Inflammatory macrophage treated with lipopolysaccharide for 1 hour (primary cell): ENCODE measurements around the gene KCNQ2.
"Not testable (repeated sequence)": the region's sequence is repeated elsewhere in the genome, so short reads cannot be mapped to it uniquely, and the experiment has no call there.

Experiments
- DNase-seq, 2 donors: peaks; one replicate each; pipeline ENCODE4 v3.0.0-alpha.2; 2020 to 2022

Gene KCNQ2

GRCh38 chr20:63471981-63472831, at the start of gene KCNQ2:
Gene KCNQ2, minus strand, starts transcription at chr20:63472655. Its CDS starts 192 bp downstream, at chr20:63472463.
- DNase-seq = no peak

- no peak for DNase-seq
Observed at GRCh38 chr20:63521602-63522001, 49.1 kb upstream of the KCNQ2 start.

- peak; percentile 58 to 60 for DNase-seq
Observed at GRCh38 chr20:63520934-63521601, 48.6 kb upstream of the KCNQ2 start.

GRCh38 chr20:63520504-63520933, 48.1 kb upstream of the KCNQ2 start, which contains the start of gene PPDPF:
Gene PPDPF, plus strand, starts transcription at chr20:63520765. Its CDS starts 544 bp downstream, at chr20:63521309.
- DNase-seq = peak; percentile 65 to 85

DNA sequence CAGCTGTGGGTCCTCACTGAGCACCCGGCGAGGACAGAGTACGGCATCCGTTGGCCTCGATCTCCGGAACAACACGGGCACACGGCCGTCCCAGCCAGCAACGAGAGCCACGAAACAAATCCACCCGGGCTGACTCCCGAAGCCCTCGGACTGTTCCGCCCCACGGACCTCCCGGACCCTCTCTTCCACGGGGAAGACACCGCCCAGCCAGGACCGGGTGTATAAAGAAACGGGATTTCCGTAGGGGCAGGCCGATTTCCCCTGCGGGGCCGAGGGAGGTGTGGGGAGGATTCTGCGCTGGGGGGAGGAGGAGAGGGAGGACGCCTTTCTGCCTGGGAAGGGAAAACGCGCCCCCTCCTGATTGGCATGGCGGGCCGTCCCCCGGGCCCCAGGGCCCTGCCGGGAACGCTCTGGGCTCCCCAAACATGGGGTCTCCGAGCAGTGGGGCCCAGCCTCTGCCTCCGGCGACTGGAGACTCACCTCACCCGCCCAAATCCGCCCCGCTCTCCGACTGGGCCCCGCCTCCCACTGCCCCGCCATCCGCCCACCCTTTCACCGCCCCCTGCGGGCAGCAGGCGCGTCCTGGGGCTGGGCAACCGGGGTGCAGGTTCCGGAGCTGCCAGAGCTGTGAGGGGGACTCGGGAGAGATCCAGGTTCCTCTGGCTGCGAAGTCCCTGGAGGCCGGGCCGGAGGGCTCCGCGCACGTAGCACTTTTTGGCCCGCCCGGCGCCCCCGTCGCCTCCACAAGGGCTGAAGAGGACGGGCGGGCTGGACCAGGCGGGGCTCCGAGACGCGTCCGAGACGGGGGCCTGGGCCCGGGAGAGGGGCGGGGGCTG, 47.4 kb upstream of the KCNQ2 start:
- peak; percentile 21 to 38 for DNase-seq

GRCh38 chr20:63518946-63519667, 46.7 kb upstream of the KCNQ2 start:
- no peak for DNase-seq

- no peak for DNase-seq
Observed at GRCh38 chr20:63518351-63518861, 46.0 kb upstream of the KCNQ2 start.

- no peak for DNase-seq
Observed at GRCh38 chr20:63517376-63518309, 45.2 kb upstream of the KCNQ2 start.

DNA sequence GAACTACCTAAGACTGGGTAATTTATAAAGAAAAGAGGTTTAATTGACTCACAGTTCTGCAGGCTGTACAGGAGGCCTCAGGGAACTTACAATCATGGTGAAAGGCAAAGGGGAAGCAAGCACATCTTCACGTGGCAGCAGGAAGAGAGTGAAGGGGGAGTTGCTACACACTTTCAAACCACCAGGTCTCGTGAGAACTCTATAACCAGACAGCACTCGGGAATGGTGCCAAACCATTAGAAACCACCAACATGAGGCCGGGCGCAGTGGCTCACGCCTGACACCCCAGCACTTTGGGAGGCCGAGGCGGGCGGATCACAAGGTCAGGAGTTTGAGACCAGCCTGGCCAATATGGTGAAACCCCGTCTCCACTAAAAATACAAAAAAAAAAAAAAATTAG, 42.1 kb upstream of the KCNQ2 start:
- DNase-seq = not testable (repeated sequence)

DNA sequence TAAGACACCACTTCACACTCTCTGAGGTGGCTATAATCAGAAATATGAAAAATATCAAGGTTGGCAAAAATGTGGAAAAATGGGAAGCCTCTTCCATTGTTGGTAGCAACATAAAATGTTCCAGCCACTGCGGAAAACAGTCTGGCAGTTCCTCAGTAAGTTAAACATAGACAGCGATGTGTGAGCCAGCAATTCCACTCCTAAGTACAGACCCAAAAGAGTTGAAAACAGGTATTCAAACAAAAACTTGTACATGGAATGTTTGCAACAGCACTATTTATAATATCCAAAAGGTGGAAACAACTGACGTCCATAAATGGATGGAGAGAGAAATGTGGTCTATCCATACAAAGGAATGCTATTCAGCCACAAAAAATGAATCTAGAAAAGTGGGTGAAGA, 40.8 kb upstream of the KCNQ2 start:
- DNase-seq = no peak

- DNase-seq = no peak
Observed at GRCh38 chr20:63509088-63509564, 36.7 kb upstream of the KCNQ2 start.

DNA sequence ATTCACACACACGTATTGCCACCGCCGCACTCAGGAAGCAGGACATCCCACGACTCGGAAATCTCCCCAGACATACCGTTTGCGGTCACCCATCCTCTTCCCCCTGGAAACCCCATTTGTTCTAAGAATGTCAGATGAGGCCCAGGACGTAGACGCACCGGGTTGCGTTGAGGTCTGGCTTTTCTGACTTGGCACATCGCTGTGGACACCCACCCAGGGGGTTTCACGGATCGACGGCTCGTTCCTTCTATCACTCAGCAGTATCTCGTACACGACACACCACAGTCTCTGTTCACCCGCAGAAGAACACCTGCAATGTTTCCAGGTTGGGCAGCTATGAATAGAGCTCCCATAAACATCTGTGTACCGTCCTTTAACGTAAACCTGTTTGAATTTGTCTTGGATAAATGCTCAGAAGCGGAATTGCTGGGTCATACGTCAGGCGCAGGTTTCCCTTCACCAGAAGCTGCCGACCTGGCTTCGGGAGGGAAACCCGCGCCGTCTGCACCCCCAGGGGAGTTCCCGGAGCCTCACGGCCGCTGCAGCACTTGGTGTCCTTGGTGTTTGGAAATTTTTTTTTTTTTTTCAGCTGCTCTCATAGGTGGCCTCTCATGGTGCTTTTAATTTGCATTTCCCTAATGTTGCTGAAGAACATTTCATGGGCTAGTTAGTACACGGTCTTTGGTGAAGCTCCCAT, 35.8 kb upstream of the KCNQ2 start:
- no peak for DNase-seq

DNA sequence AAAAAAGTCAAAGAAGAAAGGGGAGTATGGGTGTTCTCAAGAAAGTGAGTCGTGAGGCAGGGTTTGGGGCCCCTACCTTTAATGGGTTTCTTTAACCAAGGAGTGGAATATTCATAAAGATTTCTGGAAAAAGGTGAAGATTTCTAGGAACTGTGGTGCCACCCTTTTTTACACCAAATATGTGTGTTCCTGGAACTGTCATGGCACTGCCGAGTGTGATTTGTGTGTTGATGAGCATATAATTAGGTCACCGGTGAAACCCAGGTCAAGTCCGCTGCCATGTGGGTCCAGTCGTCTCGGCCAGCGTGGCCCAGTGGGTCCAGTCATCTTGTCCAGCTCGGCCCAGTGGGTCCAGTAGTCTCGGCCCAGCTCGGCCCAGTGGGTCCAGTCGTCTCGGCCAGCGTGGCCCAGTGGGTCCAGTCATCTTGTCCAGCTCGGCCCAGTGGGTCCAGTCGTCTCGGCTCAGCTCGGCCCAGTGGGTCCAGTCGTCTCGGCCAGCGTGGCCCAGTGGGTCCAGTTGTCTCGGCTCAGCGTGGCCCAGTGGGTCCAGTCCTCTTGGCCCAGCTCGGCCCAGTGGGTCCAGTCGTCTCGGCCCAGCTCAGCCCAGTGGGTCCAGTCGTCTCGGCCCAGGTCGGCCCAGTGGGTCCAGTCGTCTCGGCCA, 34.8 kb upstream of the KCNQ2 start:
- DNase-seq = no peak

DNA sequence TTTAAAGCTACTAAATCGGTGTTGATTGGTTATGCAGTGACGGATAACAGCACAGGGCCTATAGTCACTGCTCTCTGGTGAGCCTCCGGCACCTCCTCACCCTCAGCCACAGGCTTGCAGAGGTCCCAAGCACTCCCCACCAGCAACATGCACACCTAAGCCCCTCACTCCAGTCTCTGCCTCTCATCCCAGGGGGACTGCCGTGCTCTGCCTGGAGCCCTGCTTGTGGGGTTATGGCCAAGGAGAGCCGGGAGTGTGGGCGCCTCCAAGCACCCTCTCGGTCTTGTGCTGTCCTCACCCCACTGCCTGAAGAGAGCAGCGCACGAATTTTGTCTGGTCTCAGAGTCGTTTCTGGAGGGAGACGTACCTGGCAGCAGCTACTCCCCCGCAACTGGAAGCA, 33.3 kb upstream of the KCNQ2 start:
- no peak for DNase-seq

DNA sequence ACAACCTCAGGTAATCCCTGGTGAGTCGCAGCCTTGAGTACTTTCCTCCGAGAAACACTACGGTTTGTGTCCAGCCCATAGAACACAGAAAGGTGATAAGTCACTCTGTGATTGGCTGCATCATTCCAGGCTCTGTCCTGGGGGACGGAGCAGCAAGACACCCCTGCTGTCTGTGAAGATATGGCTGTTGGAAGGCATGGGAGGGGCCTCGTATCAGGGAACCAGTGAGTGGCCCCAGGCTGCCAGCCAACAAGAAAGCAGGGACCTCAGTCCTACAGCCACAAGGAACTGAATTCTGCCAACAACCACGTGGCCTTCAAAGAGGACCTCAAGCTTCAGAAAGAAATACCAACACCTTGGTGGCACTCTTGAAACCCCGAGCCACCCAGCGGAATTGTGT, 32.8 kb upstream of the KCNQ2 start:
- no peak for DNase-seq

DNA sequence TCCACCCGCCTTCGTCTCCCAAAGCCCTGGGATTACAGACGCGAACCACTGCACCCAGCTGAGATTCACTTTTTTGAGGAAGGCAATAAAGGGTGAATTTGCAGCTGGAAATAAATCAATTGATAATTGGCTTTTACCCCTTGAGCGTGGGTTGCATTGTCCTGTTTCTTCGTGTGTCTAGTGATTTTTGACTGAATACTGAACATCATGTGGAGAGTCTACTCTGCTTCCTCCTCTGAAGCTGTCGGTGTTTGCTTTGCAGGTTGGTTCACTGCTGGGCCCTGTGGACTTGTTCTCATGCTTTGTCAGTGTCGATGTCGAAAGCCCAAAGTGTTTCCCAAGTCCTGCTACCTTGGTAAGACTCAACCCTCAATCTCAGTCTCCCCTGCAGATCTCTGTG, 32.2 kb upstream of the KCNQ2 start:
- no peak for DNase-seq

DNA sequence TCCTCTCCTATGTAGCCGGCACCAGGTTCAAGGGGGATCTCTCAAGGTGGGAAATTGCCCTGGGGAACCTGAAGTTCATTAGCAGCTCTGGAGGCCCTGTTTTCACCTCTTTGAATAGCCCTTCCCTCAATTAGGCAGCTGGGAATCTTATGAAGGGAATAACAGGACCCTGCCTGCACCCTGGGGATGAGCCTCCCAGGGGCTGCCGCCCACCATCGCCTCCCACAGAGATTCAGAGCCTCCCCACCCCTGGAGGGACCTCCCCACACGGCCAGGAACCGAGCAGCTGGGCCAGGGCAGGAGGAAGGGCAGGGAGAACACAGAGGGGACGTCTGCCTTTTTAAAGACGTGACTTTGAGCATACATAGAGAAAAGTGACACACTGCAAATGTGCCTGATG, 31.1 kb upstream of the KCNQ2 start:
- no peak for DNase-seq

DNA sequence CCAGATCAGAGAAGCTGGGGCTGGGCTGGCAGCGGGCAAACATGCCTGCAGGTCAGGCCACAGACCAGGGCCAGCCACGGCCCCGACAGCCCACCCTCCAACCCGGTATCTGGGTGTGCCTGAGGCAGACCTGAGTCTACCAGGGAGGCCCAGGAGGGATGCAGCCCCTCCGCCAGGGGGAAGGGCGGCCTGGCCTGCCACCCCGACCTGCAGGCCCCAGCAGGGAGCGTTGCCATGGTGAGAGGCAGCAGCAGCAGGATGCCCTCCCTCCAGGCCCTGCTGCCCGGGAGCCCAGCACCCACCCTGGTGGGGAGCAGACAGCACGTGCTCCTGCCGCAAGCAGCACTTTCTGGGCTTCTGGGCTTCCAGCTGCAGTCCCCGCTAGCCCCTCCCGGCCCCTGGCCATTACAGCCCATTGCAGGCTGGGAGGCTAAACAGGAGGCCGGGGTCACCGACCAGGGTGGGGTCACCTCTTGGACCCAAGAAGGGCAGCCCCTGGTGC, 30.3 kb upstream of the KCNQ2 start:
- no peak for DNase-seq
